Measurements from ENCODE around the gene ALG11. TPM values are rescaled to one million over a fixed set of nuclear protein-coding genes. Genes with fewer than 3 reads are reported as not detected.
"Not testable (repeated sequence)": the region's sequence is repeated elsewhere in the genome, so short reads cannot be mapped to it uniquely, and the experiment has no call there.

Gene ALG11, protein sequence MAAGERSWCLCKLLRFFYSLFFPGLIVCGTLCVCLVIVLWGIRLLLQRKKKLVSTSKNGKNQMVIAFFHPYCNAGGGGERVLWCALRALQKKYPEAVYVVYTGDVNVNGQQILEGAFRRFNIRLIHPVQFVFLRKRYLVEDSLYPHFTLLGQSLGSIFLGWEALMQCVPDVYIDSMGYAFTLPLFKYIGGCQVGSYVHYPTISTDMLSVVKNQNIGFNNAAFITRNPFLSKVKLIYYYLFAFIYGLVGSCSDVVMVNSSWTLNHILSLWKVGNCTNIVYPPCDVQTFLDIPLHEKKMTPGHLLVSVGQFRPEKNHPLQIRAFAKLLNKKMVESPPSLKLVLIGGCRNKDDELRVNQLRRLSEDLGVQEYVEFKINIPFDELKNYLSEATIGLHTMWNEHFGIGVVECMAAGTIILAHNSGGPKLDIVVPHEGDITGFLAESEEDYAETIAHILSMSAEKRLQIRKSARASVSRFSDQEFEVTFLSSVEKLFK
- 36.0 TPM for polyA plus RNA-seq (ENCODE audit: insufficient read length)
- long read RNA-seq, donor 1, transcript ALG11-202 (4 exons, 2,558 nt), result major isoform, 7 of 31 reads
- long read RNA-seq, donor 1, partial matches to known transcripts, result 20 of 31 reads
- long read RNA-seq, donor 1, other reads (novel, unspliced or antisense), result 0 of 31 reads
- long read RNA-seq, donor 2, transcript ALG11-203 (2 exons, 1,404 nt), result minor isoform, 5 of 17 reads
- long read RNA-seq, donor 2, transcript ALG11-202 (4 exons, 2,558 nt), result major isoform, 10 of 17 reads
- long read RNA-seq, donor 2, partial matches to known transcripts, result 0 of 17 reads
- long read RNA-seq, donor 2, other reads (novel, unspliced or antisense), result 0 of 17 reads
- long read RNA-seq, donor 3, transcript ALG11-202 (4 exons, 2,558 nt), result major isoform, 7 of 15 reads
- long read RNA-seq, donor 3, partial matches to known transcripts, result 6 of 15 reads
- long read RNA-seq, donor 3, other reads (novel, unspliced or antisense), result 0 of 15 reads
- long read RNA-seq, donor 4, partial matches to known transcripts, result 0 of 1 reads
- long read RNA-seq, donor 4, other reads (novel, unspliced or antisense), result 0 of 1 reads
- long read RNA-seq, donor 5, transcript ALG11-202 (4 exons, 2,558 nt), result major isoform, 9 of 23 reads
- long read RNA-seq, donor 5, transcript ALG11-203 (2 exons, 1,404 nt), result minor isoform, 6 of 23 reads
- long read RNA-seq, donor 5, partial matches to known transcripts, result 5 of 23 reads
- long read RNA-seq, donor 5, other reads (novel, unspliced or antisense), result 0 of 23 reads
- long read RNA-seq, donor 6, transcript ALG11-202 (4 exons, 2,558 nt), result major isoform, 5 of 10 reads
- long read RNA-seq, donor 6, partial matches to known transcripts, result 0 of 10 reads
- long read RNA-seq, donor 6, other reads (novel, unspliced or antisense), result 0 of 10 reads
- long read RNA-seq, donor 7, transcript ALG11-203 (2 exons, 1,404 nt), result minor isoform, 6 of 16 reads
- long read RNA-seq, donor 7, transcript ALG11-202 (4 exons, 2,558 nt), result major isoform, 10 of 16 reads
- long read RNA-seq, donor 7, partial matches to known transcripts, result 0 of 16 reads
- long read RNA-seq, donor 7, other reads (novel, unspliced or antisense), result 0 of 16 reads
- long read RNA-seq, donor 8, partial matches to known transcripts, result 0 of 2 reads
- long read RNA-seq, donor 8, other reads (novel, unspliced or antisense), result 0 of 2 reads

DNA sequence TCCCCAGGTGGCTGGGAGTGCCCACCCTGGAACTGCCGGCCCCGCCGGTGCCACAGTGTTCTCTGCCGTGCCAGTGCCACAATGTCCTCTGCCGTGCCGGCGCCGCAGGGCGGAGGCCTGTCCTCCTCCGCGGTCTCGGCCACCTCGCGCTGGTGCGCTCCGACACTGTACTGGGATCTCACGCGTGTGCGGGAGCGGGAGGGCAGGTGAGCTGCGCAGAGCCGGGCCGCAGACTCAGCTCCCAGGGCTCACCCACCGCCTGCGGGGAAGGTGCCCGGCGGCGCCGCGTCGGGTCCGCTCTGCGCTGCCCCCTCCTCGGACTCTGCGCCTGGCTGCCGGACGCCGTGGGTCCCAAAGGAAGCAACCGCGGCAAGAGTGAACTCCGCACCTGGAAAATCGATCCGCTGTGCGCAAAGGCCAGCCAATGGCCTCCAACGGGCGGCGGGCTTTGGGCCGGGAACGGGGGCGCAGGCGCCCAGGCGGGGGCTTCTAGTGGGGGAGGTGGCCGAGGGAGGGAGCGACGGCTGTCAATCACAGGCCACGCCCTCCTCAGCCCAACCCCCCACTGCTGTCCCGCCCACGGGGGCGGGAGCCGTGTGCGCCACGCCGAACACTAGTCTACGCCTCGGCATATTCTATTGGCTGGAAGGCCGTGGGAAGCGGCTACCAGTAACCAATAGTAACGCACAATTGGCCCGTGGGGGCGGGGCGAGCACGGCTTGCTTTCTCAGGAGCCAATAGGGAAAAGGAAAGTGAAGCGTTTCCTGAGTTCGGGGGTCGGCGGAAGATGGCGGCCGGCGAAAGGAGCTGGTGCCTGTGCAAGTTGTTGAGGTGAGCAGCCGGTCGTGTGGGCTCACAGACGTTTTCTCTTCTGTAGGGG lies at the start of gene ALG11:
Gene ALG11, plus strand, starts transcription at position 767 of the 880 bp plus-strand sequence. Its CDS starts 21 bp downstream, at position 788.
- DNase-seq, result peak; percentile 99

DNA sequence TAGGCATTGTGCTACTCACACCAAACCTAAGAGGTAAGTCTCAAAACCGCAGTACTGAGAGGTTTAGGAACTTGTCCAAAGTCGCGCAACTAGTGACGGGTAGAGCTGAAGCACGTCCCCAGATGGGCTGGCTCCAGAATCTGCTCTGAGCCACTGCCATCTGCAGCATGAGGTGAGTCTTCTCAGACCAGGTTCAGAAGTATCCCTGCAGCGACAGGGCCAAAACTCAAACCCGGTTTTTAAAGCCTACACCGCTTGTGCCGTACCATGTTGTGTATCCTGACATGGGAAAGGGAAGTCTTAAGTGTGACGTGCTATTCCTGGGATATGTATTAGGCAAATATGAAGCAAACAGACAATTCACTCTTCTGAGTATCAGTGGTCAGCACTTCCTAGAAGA lies 46.0 kb upstream of the ALG11 start:
- no peak for DNase-seq

DNA sequence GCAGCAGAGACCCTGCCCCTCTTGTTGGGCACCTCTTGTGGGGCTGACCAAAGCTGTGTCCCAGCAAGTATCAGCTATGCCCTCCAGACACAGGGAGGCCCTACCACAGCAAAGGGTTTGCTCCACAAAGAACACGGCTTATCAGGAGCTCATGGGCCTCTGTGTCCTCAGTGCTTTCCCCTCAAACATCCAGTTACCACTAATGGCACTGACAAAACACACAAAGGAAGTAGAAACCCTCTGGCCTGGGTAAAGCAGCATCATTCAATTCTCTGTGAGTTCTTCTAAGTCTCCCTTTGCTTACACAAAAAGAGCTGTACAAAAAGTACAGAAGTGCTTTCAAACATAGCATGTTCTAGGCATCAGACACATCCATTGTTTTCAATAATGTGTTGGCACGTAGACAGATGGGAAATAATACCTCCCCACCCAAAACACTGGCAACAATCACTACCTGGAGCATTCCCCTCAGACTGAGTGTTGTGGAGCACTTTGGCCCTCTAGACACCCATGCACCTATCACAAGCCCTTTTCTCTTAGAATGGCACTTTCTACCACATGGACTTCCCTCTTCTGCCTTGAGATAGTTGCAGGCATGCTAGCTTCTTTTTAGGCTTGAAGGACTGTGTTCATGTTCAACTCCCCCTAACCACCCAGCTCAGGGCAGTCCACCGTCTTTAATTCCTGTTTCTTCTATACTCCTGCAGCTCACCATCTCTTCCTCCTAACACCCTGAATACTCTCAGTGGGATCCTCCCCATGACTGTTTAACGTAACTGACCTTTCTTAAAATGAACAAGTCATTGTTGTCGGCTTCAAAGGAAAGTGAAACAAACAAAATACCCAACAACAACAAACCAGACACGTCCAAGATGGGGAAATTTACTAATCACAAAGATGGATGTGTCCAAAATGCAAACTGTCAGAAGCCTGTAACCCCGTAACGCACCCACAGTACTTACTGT lies 44.4 kb upstream of the ALG11 start:
- DNase-seq, result no peak

DNA sequence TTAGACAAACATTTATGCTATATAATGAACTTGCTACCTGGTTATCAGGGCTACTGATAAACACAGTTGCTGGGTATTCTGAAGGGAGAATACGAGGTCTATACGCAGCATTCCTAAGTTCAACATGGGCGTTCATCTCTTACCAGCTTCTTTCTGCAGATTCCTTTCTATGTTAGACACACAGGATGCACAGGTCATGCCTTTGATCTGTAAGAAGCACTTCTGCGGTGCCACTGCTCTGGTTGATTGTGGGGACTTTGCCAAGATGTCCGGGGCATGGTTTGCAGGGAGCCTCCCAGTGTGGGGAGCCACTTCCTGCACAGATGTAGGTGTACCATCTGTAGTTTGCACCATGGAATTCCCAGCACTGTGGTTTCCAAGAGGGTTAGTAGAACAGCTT lies 41.8 kb upstream of the ALG11 start:
- no peak for DNase-seq

DNA sequence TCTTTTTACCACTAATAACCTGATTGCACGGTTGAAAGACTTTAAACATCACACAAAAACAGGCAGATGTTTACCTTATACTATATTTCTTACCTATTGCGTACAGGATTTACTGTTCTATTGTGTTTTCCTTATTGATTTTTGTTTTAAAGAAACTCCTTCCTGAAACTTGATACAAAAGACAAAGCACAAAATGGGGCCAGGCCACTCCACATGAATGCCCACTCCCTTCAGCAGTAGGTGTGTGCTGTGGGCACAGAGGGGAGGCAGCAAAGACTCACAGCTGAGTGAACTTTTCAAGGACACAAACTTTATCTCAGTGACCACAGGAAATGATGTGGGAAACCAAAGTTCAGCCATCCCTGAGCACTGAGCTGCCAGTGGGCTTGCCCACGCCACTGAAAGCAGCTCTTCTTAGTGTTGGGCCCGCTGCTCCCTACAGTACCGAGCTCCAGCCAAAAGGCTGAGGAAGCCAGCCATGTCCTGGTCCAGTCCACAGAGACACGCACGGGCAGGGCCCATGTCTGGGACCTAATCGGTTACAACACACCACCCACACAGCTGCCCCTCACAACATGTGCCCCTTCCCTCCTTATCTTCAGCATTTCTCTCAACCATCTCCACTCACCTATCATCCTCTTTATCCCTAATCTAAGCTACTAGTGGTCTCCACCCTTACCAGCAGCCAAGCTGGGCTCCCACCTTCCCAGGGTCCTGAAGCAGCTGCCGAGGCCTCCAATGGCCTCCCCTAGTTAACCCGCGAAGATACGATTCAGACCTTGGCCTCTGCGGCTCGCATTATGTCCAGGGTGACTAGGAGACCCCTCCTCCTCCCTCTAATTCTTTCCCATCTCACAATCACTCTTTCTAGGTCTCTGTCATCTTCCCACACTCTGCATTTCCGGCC lies 40.4 kb upstream of the ALG11 start:
- DNase-seq, result no peak

DNA sequence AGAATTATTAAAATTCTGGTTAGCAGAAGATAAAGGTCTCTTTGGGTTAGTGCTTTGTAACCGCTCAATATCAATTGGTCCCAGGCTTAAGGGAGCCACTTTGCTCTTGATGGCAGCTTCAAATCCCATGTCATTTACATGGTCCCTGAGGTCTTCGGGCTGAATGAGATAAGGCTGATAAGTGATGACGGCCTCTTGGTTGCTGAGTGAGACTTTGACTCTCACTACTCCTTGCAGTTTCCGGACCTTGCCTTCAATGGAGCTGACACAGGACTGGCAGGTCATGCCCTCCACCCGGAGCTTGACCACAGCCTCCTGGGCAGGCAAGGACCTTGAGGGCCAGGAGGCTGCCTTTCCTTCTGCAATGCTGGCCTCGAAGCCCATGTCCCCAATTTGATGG lies 37.7 kb upstream of the ALG11 start:
- DNase-seq, result no peak

DNA sequence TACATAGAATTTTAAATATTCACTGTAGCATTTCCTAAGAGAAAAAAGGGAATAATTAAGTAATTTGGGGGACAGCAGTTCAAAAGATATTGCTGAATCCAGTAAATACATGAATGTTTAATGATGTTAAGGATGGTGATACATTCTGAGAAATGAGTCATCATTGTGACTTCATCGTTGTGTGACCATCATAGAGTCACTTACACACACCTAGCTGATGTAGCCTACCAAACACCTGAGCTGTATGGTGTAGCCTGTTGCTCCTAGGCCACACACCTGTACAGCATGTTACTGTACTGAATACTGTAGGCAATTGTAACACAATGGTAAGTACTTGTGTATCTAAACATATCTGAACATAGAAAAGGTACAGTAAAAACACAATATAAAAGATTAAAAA lies 35.8 kb upstream of the ALG11 start:
- no peak for DNase-seq

DNA sequence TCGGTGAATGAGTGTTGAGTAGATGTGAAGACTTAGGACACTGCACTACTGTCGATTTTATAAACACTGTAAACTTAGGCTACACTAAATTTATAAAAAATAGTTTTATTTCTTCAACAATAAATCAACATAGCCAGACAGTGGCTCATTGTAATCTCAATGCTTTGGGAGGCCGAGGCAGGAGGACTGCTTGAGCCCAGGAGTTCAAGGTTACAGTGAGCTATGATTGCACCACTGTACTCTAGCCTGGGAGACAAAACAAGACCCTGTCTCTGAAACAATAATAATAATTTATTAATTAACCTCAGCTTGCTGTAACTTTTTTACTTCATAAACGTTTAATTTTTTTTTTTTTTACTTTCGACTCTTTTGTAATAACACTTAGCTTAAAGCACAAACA lies 35.3 kb upstream of the ALG11 start:
- DNase-seq, result no peak

DNA sequence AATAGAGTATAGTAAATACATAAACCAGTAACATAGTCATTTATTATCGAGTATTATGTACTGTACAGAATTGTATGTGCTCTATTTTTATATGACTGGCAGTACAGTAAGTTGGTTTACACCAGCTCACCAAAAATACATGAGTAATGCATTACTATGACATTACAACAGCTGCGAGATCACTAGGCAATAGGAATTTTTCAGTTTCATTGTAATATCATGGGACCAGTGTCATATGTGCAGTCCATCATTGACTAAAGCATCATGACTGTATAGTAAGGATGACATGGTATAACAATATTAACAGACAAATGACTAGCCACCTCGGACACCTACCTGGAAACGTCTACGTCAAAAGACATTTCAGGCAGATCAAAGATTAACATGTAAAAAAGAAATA lies 34.6 kb upstream of the ALG11 start:
- DNase-seq, result no peak

DNA sequence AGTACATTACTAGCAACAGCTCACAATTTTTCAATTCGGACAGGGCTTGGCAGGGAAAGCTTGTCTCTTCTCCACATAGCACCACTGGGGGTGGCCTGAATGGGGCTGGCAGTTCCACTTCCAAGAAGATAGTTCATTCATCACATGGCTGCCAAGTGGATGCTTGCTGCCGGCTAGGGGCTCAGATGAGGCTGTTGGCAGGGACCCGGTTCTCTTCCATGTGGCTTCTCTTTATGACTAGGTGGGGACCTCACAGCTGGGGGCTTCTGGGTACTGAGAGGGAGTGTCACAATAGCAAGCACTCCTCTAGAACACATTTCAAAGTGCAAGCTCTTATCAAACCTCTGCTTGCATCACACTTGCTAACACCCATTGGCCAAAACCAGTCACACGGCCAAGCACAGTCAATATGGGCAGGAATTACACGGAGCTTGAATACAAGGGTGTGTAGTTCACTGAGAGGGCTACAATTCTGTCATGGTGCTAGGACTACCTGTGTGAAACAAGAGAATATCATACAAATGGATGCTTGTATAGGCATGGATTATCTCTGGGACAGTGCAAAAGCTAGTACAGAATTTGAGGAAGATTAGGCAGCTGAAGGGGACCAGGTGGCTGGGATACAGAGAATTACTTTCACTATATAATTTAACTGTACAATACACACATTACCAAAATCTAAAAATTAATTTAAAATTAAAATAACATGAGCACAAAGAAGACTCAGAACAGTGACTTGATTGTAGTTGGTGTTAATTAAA lies 33.2 kb upstream of the ALG11 start:
- DNase-seq, result no peak

DNA sequence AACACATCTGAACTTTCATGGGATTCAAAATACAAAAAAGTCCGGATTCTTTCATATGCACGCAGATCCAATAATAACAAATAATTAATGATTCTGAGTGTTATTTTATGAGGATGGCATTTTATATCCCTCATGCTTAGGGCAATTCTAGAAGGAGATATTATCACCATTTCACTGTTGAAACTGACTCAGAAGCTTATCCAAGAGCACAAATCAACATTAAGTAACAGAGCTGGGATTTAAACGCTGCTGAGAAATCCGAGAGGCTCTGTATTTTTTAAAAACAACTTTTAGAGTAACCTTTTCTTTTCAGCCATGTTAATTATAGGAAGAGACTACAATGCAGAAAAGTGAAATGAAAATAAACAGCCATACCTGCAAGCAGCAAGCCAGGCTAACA lies 31.3 kb upstream of the ALG11 start:
- DNase-seq, result no peak

DNA sequence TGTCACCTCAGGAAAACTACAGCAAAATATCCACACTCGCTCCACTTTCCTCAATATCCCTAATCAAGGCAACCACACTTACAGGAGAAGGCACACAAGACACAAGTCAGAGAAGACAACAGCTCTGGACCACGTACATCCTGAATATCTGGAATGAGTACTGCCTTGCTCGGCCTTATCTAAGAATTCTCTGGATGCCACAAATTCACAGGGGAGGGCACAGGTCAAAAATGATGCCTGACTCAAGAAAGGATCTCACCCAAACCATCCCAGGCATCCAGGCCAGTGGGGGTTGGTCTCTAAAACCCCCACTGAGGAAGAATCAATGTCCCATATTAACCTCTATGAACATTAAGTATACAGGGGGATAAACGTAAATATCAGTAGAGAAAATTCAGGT lies 30.8 kb upstream of the ALG11 start:
- no peak for DNase-seq

DNA sequence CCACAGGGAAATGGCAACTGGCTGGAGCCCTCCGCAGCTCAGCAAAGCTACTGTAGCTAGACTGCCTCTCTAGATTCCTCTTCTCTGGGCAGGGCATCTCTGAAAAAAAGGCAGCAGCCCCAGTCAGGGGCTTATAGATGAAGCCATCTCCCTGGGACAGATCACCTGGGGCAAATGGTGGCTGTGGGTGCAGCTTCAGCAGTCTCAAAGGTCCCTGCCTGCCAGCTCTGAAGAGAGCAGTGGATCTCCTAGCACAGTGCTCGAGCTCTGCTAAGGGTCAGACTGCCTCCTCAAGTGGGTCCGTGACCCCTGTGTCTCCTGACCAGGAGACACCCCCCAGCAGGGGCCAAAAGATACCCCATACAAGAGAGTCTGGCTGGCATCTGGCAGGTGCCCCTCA lies 28.9 kb upstream of the ALG11 start:
- not testable (repeated sequence) for DNase-seq

DNA sequence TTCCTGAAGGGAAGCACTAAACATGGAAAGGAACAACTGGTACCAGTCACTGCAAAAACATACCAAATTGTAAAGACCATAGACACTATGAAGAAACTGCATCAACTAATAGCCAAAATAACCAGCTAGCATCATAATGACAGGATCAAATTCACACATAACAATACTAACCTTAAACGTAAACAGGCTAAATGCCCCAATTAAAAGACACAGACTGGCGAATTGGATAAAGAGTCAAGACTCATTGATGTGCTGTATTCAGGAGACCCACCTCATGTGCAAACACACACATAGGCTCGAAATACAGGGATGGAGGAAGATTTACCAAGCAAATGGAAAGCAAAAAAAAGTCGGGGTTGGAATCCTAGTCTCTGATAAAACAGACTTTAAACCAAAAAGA lies 27.3 kb upstream of the ALG11 start:
- DNase-seq, result not testable (repeated sequence)

DNA sequence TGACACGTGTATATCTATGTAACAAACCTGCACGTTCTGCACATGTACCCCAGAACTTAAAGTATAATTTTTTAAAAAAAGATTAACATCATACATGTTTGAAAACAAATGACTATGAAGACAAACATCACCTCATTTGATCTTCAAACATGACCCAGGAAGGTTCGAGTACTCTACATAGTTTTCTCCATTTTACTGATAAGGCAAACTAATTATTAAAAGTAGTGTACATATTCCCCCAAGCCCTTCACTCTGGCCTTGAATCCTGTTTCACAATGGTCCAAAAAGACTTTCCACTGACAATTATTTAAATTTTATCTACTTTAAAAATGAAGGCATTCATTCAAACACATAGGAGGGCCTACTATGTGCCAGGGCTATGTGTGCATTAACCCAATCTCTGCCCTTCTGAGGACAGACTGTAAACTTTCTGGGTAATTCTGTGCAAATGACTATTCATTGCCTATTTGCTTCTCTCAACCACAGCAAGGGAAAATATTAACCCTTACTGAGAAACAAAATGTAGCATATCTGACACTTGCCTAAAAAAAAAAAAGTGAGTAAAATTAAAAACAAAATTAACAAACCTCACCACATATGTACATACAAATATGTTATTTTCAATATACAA lies 23.1 kb upstream of the ALG11 start:
- no peak for DNase-seq

DNA sequence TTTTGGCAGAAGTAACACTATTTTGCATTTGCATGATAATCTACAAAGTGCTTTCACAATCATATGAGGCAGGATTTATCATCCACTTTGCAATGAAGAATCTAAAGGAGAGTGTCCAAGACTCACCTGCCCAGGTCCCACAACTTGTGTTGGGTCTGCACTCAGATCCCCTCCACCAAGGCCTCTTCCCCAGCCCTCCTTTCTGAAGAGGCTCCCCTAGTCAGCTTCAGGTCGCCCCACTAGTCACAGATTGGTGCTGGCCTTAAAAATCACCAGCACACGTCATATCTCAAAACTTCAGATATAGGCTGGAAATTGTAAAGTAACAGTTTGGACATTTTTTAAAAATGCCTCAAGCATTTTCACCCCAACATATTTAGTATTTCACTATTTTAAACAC lies 18.5 kb upstream of the ALG11 start:
- no peak for DNase-seq

Data from left kidney (tissue), 8 donors.